ENCODE measurements around the gene FBRS.

Gene FBRS

GRCh38 chr16:30644334-30644830 is 13.8 kb upstream of the FBRS start:
- DNase-seq (ENCODE audit: low spot score): no peak

GRCh38 chr16:30645727-30646126 is 12.5 kb upstream of the FBRS start:
- DNase-seq (ENCODE audit: low spot score): no peak

GRCh38 chr16:30647274-30647571 is 11.0 kb upstream of the FBRS start:
- DNase-seq (ENCODE audit: low spot score): no peak

GRCh38 chr16:30649725-30650368 is 8.4 kb upstream of the FBRS start:
- no peak for DNase-seq (ENCODE audit: low spot score)

- peak; percentile 89 for DNase-seq (ENCODE audit: low spot score)
Observed at GRCh38 chr16:30650369-30651123, 7.7 kb upstream of the FBRS start, which contains the start of gene PRR14. Gene PRR14, plus strand, starts transcription at chr16:30650960. Its CDS starts 686 bp downstream, at chr16:30651646.

- peak; percentile 25 for DNase-seq (ENCODE audit: low spot score)
Observed at GRCh38 chr16:30651124-30652004, 6.9 kb upstream of the FBRS start.

GRCh38 chr16:30652005-30652296 is 6.3 kb upstream of the FBRS start:
- no peak for DNase-seq (ENCODE audit: low spot score)

- DNase-seq (ENCODE audit: low spot score): no peak
Observed at GRCh38 chr16:30652718-30653117, 5.5 kb upstream of the FBRS start.

GRCh38 chr16:30654856-30655255 is 3.4 kb upstream of the FBRS start:
- DNase-seq (ENCODE audit: low spot score): no peak

GRCh38 chr16:30655815-30656347 is 2.4 kb upstream of the FBRS start:
- no peak for DNase-seq (ENCODE audit: low spot score)

- no peak for DNase-seq (ENCODE audit: low spot score)
Observed at GRCh38 chr16:30656388-30656787, 1.8 kb upstream of the FBRS start.

- no peak for DNase-seq (ENCODE audit: low spot score)
Observed at GRCh38 chr16:30656974-30657865, 1.0 kb upstream of the FBRS start.

- DNase-seq (ENCODE audit: low spot score): no peak
Observed at GRCh38 chr16:30658731-30659506, 688 bp downstream of the FBRS start.

- no peak for DNase-seq (ENCODE audit: low spot score)
Observed at GRCh38 chr16:30659507-30660423, 1.5 kb downstream of the FBRS start.

- no peak for DNase-seq (ENCODE audit: low spot score)
Observed at GRCh38 chr16:30660424-30661261, 2.4 kb downstream of the FBRS start.

GRCh38 chr16:30662449-30662848 is 4.2 kb downstream of the FBRS start:
- DNase-seq (ENCODE audit: low spot score): no peak

GRCh38 chr16:30663038-30663437 is 4.8 kb downstream of the FBRS start:
- no peak for DNase-seq (ENCODE audit: low spot score)

GRCh38 chr16:30663820-30664219 is 5.6 kb downstream of the FBRS start:
- DNase-seq (ENCODE audit: low spot score): no peak

GRCh38 chr16:30664616-30665109 is 6.4 kb downstream of the FBRS start:
- DNase-seq (ENCODE audit: low spot score): no peak
